PC-9 (cell line): ENCODE data around the gene AP4B1. TPM values are rescaled to one million over a fixed set of nuclear protein-coding genes. Genes with fewer than 3 reads are reported as not detected.

Experiments used
- BruUV-seq: library from RNA; stranded (reverse); fragments of 400-500 nt; replicated peaks from 2 replicates; lab custom pipeline; 2021; lab: Mats Ljungman, UMichigan
- CTCF ChIA-PET: fragments of 300-600 bp; sonication (Branson Sonifier 250); formaldehyde crosslinking; loops from one replicate; lab custom pipeline; 2022; ENCODE audit warnings: antibody characterized with exemption; lab: Charles Lee
- POLR2A ChIA-PET: fragments of 300-600 bp; sonication (Branson Sonifier 250); formaldehyde crosslinking; loops from one replicate; lab custom pipeline; 2022; ENCODE audit warnings: antibody characterized with exemption; ENCODE audit not compliant: unreplicated experiment; lab: Charles Lee
- DNase-seq, 2 experiments: peaks; one replicate each; pipeline versions ENCODE4 v3.0.0 to v3.0.0-alpha.2; 2015 to 2022; ENCODE audit warnings: mixed read lengths in 1 of 2
- H2AFZ ChIP-seq: fragments of 200-600 bp; sonication (generic); 2 replicates; pipeline ENCODE4 v1.8.1; 2017; ENCODE audit warnings: antibody characterized with exemption
- H3F3A ChIP-seq: fragments of 200-600 bp; sonication (generic); 2 replicates; pipeline ENCODE4 v1.8.1; 2017; ENCODE audit warnings: antibody characterized with exemption, mild to moderate bottlenecking, low read depth; ENCODE audit not compliant: insufficient read depth
- H3K27ac ChIP-seq: fragments of 200-600 bp; sonication (generic); 2 replicates; pipeline ENCODE4 v1.6.1; 2016; ENCODE audit warnings: mixed run types
- H3K27me3 ChIP-seq: fragments of 200-600 bp; sonication (generic); 2 replicates; pipeline ENCODE4 v1.6.1; 2016; ENCODE audit warnings: low read depth, mixed run types; ENCODE audit not compliant: insufficient read depth
- H3K36me3 ChIP-seq: fragments of 200-600 bp; sonication (generic); 2 replicates; pipeline ENCODE4 v1.6.1; 2016; ENCODE audit warnings: low read depth, mixed run types
- H3K4me1 ChIP-seq: fragments of 200-600 bp; sonication (generic); replicated peaks from 2 replicates; pipeline ENCODE4 v1.6.1; 2016; ENCODE audit warnings: mixed run types; ENCODE audit not compliant: insufficient read depth
- H3K4me2 ChIP-seq: fragments of 200-600 bp; sonication (generic); 2 replicates; pipeline ENCODE4 v1.6.1; 2017; ENCODE audit warnings: mixed run types
- H3K4me3 ChIP-seq: fragments of 200-600 bp; sonication (generic); 2 replicates; pipeline ENCODE4 v1.6.1; 2016; ENCODE audit warnings: mixed run types
- H3K79me2 ChIP-seq: fragments of 200-600 bp; sonication (generic); 2 replicates; pipeline ENCODE4 v1.6.1; 2017; ENCODE audit warnings: low read depth, mixed run types
- H3K9me2 ChIP-seq: fragments of 200-600 bp; sonication (generic); 2 replicates; pipeline ENCODE4 v1.8.1; 2017; ENCODE audit warnings: mild to moderate bottlenecking; ENCODE audit not compliant: insufficient read depth
- H3K9me3 ChIP-seq: fragments of 200-600 bp; sonication (generic); 2 replicates; pipeline ENCODE4 v1.8.1; 2016; ENCODE audit warnings: low read depth; ENCODE audit not compliant: insufficient read depth
- H4K20me1 ChIP-seq: fragments of 200-600 bp; sonication (generic); 2 replicates; pipeline ENCODE4 v1.8.1; 2017; ENCODE audit not compliant: insufficient read depth
- CTCF ChIP-seq: fragments of 200-600 bp; sonication (generic); conservative IDR thresholded peaks from 2 replicates; pipeline ENCODE4 v1.6.1; 2017; ENCODE audit warnings: mixed run types, antibody characterized with exemption, mild to moderate bottlenecking, moderate library complexity
- EZH2 ChIP-seq: fragments of 200-600 bp; sonication (generic); IDR thresholded peaks from 2 replicates; pipeline ENCODE4 v1.8.0; 2017; ENCODE audit warnings: antibody characterized with exemption, low read depth
- intact Hi-C: fragments of 100-400 bp; cut with micrococcal nuclease; formaldehyde crosslinking; loops from one replicate; pipeline ENCODE4 v1.10.0; 2022; ENCODE audit not compliant: unreplicated experiment
- total RNA-seq: library from RNA; stranded (reverse); gene quantifications from 2 replicates; pipeline ENCODE4 v1.2.3, GENCODE V29; 2021

The AP4B1 gene
- total RNA-seq, 1 experiment from 2014 or later: 11.7 TPM

- Histone ChIP-seq H3K4me1 (no peaks in the 10 kb centered on the region; the same call in 1 of the 2 replicates), H3K27ac (no peak overlapping the region), H3K9me2 (no peaks in the 10 kb centered on the region), H3F3A (peaks cover 10% of the 10 kb centered on the region; the same call in 1 of the 2 replicates), H2AFZ (no peak overlapping the region), H3K36me3 (no peaks in the 10 kb centered on the region), H3K4me3 (no peak overlapping the region), H3K79me2 (no peaks in the 10 kb centered on the region), H3K4me2 (no peak overlapping the region), H3K27me3 (no peaks in the 10 kb centered on the region), H3K9me3 (no peaks in the 10 kb centered on the region), H4K20me1 (no peaks in the 10 kb centered on the region)
- no peak for TF ChIP-seq CTCF
- TF ChIP-seq EZH2: no peak
- BruUV-seq: no TSS peak
- ChIA-PET CTCF (no interaction called here), POLR2A (no interaction called here)
- DNase-seq: peak in 1 of 2 experiments; percentile 31
- intact Hi-C loops: no loop called here
Observed at GRCh38 chr1:113918243-113918642, 13.6 kb upstream of the AP4B1 start.

GRCh38 chr1:113917400-113918082 lies 12.9 kb upstream of the AP4B1 start:
- no peaks in the 10 kb centered on the region for H3K27me3 ChIP-seq
- no peak overlapping the region for H3K4me2 ChIP-seq
- ChIA-PET POLR2A (no interaction called here), CTCF (no interaction called here)
- no peaks in the 10 kb centered on the region; the same call in 1 of the 2 replicates for H3K4me1 ChIP-seq
- no peaks in the 10 kb centered on the region for H3K36me3 ChIP-seq
- peaks cover 10% of the 10 kb centered on the region; the same call in 1 of the 2 replicates for H3F3A ChIP-seq
- TF ChIP-seq EZH2 (no peak), CTCF (no peak)
- H2AFZ ChIP-seq: no peak overlapping the region
- intact Hi-C loops: no loop called here
- no peaks in the 10 kb centered on the region for H3K79me2 ChIP-seq
- DNase-seq: peak in 1 of 2 experiments; percentile 84
- H4K20me1 ChIP-seq: no peaks in the 10 kb centered on the region
- H3K9me3 ChIP-seq: no peaks in the 10 kb centered on the region
- no TSS peak for BruUV-seq
- no peak overlapping the region for H3K27ac ChIP-seq
- H3K4me3 ChIP-seq: no peak overlapping the region
- no peaks in the 10 kb centered on the region for H3K9me2 ChIP-seq

- CTCF ChIA-PET: no interaction called here
Observed at GRCh38 chr1:113916974-113917373, 12.4 kb upstream of the AP4B1 start.

More at GRCh38 chr1:113916974-113917373, 12.4 kb upstream of the AP4B1 start:
- no peaks in the 10 kb centered on the region for H3K9me2 ChIP-seq
- peaks cover 10% of the 10 kb centered on the region; the same call in 1 of the 2 replicates for H3F3A ChIP-seq
- peak in 1 of 2 experiments; percentile 28 for DNase-seq
- no peaks in the 10 kb centered on the region for H4K20me1 ChIP-seq
- H3K4me3 ChIP-seq: no peak overlapping the region
- H3K27ac ChIP-seq: no peak overlapping the region
- no peaks in the 10 kb centered on the region; the same call in 1 of the 2 replicates for H3K4me1 ChIP-seq
- TF ChIP-seq CTCF: no peak
- TF ChIP-seq EZH2: no peak
- H3K79me2 ChIP-seq: no peaks in the 10 kb centered on the region
- no peaks in the 10 kb centered on the region for H3K36me3 ChIP-seq
- POLR2A ChIA-PET: no interaction called here
- no peaks in the 10 kb centered on the region for H3K9me3 ChIP-seq
- H3K4me2 ChIP-seq: no peak overlapping the region
- intact Hi-C loops: no loop called here
- no TSS peak for BruUV-seq
- no peaks in the 10 kb centered on the region for H3K27me3 ChIP-seq
- H2AFZ ChIP-seq: no peak overlapping the region
